Measurements from ENCODE around the gene ARMH3.
A peak's percentile ranks its signal among the peaks of the same experiment; 100 is the strongest.
"Not testable (repeated sequence)": the region's sequence is repeated elsewhere in the genome, so short reads cannot be mapped to it uniquely, and the experiment has no call there.

The ARMH3 gene

GRCh38 chr10:101986624-101986971, 69.4 kb downstream of the ARMH3 start:
- DNase-seq (ENCODE audit: low read depth): no peak

- DNase-seq (ENCODE audit: low read depth): not testable (repeated sequence)
Measured at GRCh38 chr10:101980677-101981076, 75.3 kb downstream of the ARMH3 start.

- DNase-seq (ENCODE audit: low read depth): no peak
Measured at GRCh38 chr10:101974091-101974971, 81.6 kb downstream of the ARMH3 start.

- no peak for DNase-seq (ENCODE audit: low read depth)
Measured at GRCh38 chr10:101972761-101973160, 83.2 kb downstream of the ARMH3 start.

- DNase-seq (ENCODE audit: low read depth): no peak
Measured at GRCh38 chr10:101969412-101969922, 86.5 kb downstream of the ARMH3 start.

GRCh38 chr10:101968940-101969321, 87.0 kb downstream of the ARMH3 start:
- no peak for DNase-seq (ENCODE audit: low read depth)

GRCh38 chr10:101968286-101968939, 87.6 kb downstream of the ARMH3 start:
- no peak for DNase-seq (ENCODE audit: low read depth)

GRCh38 chr10:101967713-101968112, 88.3 kb downstream of the ARMH3 start:
- no peak for DNase-seq (ENCODE audit: low read depth)

- no peak for DNase-seq (ENCODE audit: low read depth)
Measured at GRCh38 chr10:101967119-101967518, 88.9 kb downstream of the ARMH3 start.

- DNase-seq (ENCODE audit: low read depth): no peak
Measured at GRCh38 chr10:101965075-101965765, 90.8 kb downstream of the ARMH3 start.

- DNase-seq (ENCODE audit: low read depth): no peak
Measured at GRCh38 chr10:101961591-101962498, 94.1 kb downstream of the ARMH3 start.

GRCh38 chr10:101960879-101961395, 95.0 kb downstream of the ARMH3 start:
- no peak for DNase-seq (ENCODE audit: low read depth)

GRCh38 chr10:101959346-101959916, 96.5 kb downstream of the ARMH3 start:
- no peak for DNase-seq (ENCODE audit: low read depth)

GRCh38 chr10:101958691-101959090, 97.3 kb downstream of the ARMH3 start:
- DNase-seq (ENCODE audit: low read depth): no peak

GRCh38 chr10:101956898-101957297, 99.1 kb downstream of the ARMH3 start:
- DNase-seq (ENCODE audit: low read depth): no peak

- DNase-seq (ENCODE audit: low read depth): no peak
Measured at GRCh38 chr10:101956117-101956516, 99.9 kb downstream of the ARMH3 start.

GRCh38 chr10:101952191-101952590, 103.8 kb downstream of the ARMH3 start:
- peak; percentile 33 for DNase-seq (ENCODE audit: low read depth)

- no peak for DNase-seq (ENCODE audit: low read depth)
Measured at GRCh38 chr10:101950213-101950612, 105.8 kb downstream of the ARMH3 start.

- no peak for DNase-seq (ENCODE audit: low read depth)
Measured at GRCh38 chr10:101941871-101942270, 114.1 kb downstream of the ARMH3 start.

GRCh38 chr10:101940916-101941315, 115.1 kb downstream of the ARMH3 start:
- no peak for DNase-seq (ENCODE audit: low read depth)

- DNase-seq (ENCODE audit: low read depth): no peak
Measured at GRCh38 chr10:101939729-101940128, 116.2 kb downstream of the ARMH3 start.
